HG03039 (cell line): Measurements from ENCODE around the gene CREG1.
A peak's percentile ranks its signal among the peaks of the same experiment; 100 is the strongest.
"Not testable (repeated sequence)": the region's sequence is repeated elsewhere in the genome, so short reads cannot be mapped to it uniquely, and the experiment has no call there.

Experiments used
- ATAC-seq: cut with Tn5 transposase; IDR thresholded peaks from one replicate; pipeline ENCODE4 v1.9.1; 2021; ENCODE audit warnings: mild to moderate bottlenecking, moderate library complexity; ENCODE audit not compliant: unreplicated experiment

Gene CREG1

DNA sequence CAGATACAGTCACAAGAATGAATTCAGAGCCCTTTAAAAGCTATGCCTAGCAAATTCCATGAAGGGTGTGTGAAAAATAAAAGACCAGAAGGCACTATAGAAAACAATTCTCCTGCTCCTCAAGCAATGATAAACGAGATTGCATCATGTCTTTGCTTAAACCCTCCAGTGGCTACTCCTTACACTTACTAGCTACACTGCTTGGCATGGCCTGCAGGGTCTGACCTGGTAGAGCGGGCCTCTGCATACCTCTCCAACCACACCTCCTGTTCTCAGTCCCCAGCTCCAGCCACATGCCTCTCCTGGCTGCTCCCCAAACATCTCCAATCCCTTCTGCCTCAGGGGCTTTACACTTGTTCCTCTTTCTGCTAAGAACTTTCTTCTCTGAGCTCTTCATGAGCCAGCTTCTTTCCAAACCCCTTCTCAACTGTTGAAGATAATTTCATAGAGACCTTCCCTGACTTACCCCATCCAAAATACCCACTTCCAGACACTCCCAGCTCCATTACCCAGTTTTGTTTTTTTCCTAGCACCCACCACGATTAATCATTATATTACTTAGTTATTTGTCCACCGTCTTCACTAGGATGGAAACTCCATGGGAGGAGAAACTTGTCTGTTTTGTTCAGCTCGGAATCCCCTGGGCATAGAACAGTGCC is 11.2 kb upstream of the CREG1 start:
- no peak for ATAC-seq

GRCh38 chr1:167563579-167564246 is 10.2 kb upstream of the CREG1 start:
- ATAC-seq = no peak

DNA sequence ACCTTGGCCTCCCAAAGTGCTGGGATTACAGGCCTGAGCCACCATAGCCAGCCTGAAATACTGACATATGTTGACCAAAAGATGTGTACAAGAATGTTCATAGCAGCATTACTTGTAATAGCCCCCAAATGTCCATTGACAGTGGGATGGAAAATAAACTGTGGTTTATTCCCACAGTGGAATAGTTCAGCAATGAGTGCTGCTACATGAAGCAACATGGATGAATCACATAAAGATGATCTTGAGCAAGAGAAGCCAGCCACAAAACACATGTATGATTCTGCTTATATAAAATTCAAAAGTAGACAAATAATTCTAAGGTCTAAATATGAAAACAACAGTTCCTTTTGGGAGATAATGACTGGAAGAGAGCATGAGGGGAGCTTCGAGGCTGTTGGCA is 9.1 kb upstream of the CREG1 start:
- no peak for ATAC-seq

GRCh38 chr1:167561753-167562152 is 8.2 kb upstream of the CREG1 start:
- no peak for ATAC-seq

- ATAC-seq = no peak
These were observed 2.6 kb upstream of the CREG1 start for GRCh38 chr1:167555971-167556714.

GRCh38 chr1:167555072-167555471 is 1.5 kb upstream of the CREG1 start:
- ATAC-seq = not testable (repeated sequence)

GRCh38 chr1:167554028-167554779 is 642 bp upstream of the CREG1 start:
- peak; percentile 10 for ATAC-seq

DNA sequence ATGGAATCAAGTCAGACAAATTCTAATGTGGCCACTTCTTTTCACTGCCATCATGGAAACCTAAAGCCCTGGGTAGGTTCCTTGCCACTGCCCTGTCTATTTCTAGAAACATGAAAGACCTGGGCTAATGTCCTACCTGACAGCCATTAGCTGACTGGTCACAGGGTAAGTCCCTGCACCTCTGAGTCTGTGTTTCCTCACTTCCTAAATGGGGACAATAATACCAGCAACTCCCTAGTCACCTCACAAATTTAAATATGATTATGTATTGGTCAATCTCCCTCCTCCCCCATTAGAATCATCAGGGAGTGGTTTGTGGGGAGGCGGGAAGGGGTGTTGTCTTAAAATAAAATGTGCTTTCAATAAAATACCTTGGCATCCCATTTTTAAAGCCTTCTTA is 2.2 kb downstream of the CREG1 start:
- ATAC-seq = no peak

DNA sequence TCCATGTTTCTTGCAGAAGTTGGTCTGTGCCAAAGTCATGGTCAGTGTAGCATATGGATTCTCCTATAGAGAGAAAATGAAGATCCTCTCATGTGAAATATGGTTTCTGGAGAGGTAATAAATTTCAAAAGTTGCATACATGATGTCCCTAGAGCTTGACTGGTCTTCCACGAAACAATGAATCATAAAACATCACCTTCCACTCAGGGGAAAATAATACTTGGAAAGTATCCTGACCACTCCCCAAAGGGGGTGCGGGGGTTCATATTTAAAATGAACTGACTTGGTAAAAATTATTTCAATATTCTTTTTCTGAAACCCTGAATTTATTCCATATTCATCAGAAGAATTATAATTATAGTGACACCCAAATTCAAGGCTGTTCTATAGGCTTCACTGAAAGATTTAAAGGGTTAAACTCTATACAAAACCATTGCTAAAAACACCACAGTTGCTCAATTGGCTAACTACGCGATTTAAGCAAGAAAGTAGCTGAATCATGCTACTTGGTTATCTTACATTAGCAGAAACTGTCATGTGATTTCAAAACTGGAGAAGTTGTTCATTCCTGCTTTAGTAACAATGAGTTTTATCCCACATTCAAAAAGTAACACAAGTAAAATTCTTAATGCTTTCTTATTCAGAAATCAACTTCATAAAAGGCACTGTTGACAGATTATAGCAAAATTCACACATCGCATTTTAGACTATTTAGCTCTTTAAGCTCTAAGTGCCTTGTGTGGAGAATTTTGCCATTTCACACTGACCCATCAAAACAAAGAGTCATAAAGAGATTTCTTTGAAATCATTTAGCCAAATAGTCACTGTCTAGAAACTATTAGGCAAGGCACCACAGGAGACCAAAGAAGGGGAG is 5.3 kb downstream of the CREG1 start:
- ATAC-seq = no peak

GRCh38 chr1:167546935-167547334 is 6.6 kb downstream of the CREG1 start:
- ATAC-seq = no peak

GRCh38 chr1:167545349-167545748 is 8.2 kb downstream of the CREG1 start:
- no peak for ATAC-seq

DNA sequence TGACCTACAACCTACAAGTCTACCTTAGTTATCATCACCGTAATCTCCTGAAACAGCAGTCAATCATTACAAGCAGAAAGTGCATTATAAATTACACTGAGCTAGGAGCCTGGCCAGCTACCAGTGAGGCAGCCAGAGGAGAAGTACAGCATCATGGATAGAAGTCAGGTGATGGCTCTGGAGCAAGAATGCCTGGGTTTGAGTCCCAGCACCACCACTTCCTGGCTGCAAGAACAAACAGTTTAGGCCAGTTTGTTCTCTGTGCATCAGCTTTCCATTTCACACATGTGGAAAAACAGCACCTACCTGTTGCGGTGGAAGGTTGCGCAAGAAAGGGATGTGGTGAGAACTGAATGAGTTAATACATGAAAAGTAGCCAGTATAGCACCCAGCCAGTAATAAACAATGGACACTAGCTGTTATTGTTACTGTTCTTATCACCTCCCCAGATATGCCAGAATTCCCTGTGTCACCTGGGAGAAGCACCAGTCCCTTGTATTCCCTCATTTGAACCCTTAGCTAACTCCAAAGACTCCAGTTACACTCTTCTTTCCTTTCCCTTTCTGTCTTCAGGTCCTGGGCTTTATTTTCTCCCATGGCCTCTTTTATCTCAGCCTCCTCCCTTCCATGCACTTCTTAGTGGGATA is 9.0 kb downstream of the CREG1 start:
- no peak for ATAC-seq

DNA sequence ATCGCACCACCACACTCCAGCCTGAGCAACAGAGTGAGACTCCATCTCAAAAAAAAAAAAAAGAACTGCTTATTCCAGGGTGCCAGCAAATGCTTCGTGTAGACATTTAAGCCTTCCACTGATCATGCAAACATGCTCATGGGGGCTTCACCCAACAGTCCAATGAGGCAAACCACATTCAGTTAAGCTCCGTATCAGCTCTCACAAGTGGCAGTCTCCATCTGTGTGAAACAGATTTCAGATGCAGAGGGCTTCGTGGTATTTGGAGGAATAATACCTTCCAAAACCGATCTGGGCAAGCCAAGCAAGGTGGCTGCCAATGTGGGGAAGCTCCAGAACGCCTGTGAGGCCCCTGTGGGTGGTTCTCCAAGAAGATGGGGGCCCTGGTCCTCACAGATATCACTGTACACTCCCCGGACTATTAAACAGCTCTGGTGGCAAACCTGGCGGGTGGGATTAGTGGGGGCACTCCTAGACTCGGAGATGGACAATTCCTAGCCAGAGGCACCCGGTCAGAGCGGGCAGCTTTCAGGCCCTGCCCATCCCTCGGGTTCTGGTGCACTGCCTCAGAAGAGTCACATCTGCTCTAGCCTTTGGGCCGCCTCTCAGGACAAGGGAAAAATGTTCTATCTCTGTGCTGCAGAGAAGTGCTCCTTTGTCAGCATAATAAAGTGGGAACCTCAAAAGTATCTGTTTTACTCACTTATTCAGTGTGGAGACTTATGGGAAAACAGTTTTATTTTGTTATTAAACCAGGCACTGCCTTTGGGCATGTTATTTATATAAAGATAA is 10.2 kb downstream of the CREG1 start:
- ATAC-seq = no peak

DNA sequence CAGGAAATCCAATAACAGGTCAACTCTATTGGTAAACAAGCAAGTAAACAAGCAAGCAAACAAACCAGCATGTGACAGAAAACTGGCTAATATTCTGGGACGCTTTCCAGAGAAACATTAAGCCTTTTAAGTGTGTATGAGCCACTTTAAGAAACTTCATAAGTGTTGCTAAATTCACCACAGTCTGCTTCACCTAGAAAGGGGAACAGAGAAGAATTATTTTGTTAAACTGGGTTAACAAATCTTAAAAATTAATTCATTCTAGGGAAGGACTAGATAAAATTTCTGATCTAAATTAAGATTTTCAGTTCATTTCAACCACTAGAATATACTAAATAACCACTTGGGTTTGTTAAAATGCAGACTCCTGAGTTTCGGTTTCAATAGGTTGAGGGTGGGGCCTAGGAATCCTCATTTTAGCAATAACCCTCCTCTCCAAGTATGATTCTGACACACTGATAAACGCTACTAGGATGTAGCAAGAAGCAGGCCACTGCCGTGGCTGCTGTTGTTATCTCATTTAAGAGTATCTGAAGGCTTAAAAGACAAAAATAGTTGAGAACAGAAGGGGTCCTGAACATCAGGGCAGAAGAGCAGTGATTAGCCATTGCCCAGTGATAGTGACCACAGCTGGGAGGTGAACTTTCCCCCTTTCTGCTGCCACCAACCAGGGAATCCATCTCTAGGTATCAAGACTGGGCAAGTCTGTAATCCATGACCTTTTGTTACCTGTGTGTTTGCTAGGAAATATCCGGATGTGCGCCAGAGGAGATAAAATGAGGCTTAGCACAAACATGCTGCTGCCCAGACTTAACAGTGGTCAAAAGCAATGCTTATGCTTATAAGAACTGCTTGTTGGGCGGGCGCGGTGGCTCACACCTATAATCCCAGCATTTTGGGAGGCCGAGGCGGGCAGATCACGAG is 11.2 kb downstream of the CREG1 start:
- no peak for ATAC-seq

DNA sequence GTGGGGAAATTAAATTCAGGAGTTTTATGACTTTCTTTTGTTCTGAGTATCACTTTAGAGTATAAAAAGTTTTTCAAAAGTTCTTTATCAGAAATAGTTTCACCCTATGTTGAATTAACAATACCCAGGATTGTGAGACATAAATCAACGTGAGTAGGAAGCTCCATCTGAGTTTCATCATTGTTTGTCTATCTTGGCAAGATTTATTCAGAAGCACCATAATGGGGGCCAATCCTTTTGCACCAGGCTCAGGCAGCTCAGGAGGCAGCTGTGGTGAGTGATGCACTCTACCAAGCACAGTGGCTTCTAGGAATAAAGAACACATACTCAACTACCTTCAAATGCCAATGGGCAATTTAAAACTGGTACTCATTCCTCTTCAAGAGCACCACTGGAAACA is 12.0 kb downstream of the CREG1 start:
- ATAC-seq = no peak

DNA sequence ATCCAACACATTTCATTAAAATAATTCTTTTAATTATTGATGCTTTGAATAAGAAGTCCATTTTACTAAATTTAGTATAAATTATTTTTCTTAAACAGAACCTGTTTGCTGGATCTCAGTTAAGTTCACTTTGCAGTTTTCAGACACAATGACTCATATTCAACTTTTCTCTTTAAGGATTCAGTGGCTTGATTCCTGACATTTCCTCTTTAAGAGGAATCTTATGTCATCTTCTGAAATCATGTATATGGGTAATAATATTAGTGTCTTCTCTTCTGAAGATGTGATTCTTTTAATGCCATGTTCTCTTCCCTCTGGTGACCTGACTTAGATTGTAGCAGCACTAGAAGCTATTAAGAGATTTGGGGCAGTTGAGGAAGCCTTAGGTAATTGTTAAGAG is 12.6 kb downstream of the CREG1 start:
- no peak for ATAC-seq

- no peak for ATAC-seq
These were observed 14.9 kb downstream of the CREG1 start for GRCh38 chr1:167538657-167539056.

DNA sequence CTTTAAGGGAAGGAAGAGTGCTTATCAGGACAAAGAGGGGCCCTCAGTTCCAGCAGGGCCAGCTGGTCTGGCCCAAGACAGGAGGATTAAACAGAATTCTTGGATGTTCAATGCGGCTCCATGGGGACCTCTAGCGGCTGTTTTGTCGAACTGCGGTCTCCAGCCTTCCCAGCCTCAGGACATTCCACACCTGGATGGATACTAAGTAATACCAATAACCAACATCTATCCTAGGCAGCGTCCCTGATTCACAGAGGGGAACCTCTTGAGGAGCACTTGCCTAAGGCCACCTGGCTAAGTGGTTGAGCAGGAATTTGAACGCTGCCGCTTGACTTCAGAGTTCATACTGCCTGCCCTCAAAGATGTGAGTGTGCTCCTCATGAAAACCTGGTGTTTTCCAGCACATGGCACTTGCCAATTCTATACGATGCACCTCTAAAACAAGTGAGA is 19.7 kb downstream of the CREG1 start:
- no peak for ATAC-seq
